GM12875 (cell line): ENCODE measurements around the gene RAB29.

ENCODE experiments used
- H3K4me3 ChIP-seq: one replicate; pipeline ENCODE4 v1.5.1; 2011; ENCODE audit warnings: low read depth, low read length, control low read depth
- TF ChIP-seq, protein P1 (sequence below): IDR thresholded peaks from 2 replicates; pipeline ENCODE4 v1.5.1; 2011; ENCODE audit warnings: low read depth, mild to moderate bottlenecking, control low read depth, inconsistent platforms, low read length, moderate library complexity, borderline replicate concordance; ENCODE audit not compliant: insufficient read depth

The RAB29 gene

DNA sequence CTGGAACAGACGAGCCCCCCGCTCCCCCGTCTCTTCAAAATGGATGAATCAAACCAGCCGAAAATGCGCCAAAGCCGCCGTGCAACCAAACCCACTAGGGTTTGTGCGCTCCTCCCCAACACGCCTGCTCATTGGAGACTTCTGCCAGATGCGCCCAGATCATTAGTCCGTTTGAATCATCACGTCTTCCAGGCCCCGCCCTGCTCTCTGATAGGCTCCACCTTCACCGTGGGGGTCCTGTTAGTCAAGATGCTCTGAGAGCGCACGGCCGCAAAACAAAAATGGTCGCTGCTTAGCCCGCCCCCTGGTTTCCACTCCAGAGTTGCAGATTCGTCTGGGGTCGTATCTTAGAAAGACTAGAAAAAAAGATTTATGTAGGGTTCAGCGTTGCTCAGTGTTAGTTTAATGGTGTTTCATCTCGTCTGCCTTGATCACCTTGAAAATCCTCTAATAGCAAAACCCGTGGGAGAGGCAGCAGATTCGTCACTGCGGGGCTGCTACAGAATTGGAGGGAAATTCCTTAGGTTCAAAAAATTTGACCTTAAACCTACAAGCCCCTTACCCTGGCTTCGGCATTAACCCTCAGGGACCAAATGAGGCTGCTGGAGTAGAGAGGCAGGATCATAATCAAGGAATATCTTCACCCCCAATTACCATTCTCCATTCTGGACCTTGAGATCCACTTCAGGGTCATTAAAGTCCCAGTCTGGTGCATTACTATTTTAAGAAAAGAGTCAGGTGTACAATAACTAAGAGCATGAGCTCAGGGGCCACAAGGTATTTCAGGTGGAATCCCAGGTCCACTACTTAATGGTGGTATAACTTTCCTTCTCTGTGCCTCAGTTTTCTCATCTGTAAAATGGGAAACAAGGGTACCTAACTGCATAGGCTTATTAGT is 24.9 kb downstream of the RAB29 start, which contains the start of gene NUCKS1:
TSS of gene NUCKS1 (minus strand) at position 45 of the 898 bp plus-strand sequence. CDS start 209 bp downstream, outside the sequence.
- peak within 1 kb of the TSS; percentile 91 for H3K4me3 ChIP-seq
- TF ChIP-seq, protein P1, sequence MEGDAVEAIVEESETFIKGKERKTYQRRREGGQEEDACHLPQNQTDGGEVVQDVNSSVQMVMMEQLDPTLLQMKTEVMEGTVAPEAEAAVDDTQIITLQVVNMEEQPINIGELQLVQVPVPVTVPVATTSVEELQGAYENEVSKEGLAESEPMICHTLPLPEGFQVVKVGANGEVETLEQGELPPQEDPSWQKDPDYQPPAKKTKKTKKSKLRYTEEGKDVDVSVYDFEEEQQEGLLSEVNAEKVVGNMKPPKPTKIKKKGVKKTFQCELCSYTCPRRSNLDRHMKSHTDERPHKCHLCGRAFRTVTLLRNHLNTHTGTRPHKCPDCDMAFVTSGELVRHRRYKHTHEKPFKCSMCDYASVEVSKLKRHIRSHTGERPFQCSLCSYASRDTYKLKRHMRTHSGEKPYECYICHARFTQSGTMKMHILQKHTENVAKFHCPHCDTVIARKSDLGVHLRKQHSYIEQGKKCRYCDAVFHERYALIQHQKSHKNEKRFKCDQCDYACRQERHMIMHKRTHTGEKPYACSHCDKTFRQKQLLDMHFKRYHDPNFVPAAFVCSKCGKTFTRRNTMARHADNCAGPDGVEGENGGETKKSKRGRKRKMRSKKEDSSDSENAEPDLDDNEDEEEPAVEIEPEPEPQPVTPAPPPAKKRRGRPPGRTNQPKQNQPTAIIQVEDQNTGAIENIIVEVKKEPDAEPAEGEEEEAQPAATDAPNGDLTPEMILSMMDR, result no peak

DNA sequence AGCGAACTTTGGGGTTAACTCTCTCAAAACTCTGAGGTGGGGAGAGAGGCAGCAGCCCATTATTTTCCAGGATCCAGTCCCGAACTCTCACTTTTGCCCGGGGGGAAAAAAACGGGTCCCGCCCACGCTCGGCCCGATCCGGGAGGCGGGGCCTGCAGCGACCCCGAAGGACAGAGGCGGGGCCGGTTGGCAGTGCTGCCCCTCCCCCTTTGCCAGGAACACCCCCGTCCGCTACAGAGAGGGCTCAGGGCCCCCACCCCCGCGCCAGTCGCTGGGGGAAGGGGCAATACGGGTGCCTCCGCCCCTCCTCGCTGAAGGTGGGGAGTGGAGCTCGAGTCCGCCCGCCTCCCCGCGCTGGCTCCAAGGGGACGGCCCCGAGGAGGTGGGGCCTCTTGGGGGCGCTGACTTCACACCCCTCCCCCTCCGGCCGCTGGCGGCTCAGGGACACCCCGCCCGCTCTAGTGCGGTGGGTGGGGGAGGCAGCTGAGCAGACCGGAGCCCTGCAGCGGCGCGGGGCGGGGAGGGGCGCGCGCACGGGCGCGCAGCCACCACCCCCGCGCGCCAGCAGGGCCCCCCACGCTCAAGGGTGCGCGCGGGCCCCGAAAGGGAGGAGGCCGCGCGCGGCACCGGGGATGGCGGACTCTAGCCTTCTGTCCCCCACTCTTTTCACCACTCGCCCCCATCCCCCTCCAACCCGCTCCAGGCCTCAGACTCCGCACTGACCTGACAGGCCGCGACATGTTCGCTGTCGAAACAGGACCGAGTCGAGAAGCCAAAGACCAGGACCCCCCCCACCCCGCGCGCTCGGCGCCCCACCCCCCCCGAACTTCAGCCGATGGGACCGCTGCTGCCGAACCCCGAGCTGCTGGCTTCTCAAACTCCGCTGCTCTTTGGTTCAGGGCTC is 25.8 kb downstream of the RAB29 start:
- TF ChIP-seq, protein P1, result no peak
- H3K4me3 ChIP-seq, result peak overlapping the region; percentile 91

DNA sequence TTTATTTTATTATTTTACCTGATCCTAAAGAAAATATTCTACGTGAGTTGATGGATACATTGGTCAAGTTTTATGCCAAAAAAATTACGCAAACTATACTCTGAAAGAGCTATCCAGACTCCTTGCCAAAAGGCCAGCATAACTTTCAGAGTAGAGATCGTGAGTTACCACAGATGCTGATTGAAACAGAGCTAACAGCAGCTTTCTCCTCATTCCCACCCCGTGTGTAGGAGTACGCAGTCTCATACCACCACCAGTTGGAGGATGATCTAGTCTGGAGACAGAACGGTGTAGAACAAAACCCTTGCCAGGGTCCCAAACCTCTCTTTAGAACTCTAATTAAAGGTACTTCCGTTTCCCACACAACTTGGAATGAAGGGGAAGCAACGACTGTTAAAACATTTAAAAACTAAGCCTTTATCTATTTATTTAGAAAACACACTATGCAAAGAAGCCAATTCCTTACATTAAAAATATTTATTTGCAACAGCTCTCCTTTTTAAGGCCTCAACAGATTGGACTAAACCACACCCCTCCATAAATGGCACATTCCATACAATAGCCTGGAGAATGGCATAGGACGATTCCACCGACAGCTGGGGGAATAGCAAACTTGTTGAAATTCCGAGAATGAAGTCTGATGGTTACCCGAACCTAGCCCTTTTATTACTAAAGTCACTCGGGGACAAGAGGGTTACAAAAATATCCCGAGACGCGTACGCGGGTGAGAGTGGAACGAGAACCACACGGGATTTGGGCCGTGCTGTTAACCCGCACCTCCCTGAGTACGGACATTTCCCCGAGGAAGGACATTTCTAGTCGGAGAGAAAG is 26.7 kb downstream of the RAB29 start:
- peak overlapping the region; percentile 91 for H3K4me3 ChIP-seq
- TF ChIP-seq, protein P1, result no peak

DNA sequence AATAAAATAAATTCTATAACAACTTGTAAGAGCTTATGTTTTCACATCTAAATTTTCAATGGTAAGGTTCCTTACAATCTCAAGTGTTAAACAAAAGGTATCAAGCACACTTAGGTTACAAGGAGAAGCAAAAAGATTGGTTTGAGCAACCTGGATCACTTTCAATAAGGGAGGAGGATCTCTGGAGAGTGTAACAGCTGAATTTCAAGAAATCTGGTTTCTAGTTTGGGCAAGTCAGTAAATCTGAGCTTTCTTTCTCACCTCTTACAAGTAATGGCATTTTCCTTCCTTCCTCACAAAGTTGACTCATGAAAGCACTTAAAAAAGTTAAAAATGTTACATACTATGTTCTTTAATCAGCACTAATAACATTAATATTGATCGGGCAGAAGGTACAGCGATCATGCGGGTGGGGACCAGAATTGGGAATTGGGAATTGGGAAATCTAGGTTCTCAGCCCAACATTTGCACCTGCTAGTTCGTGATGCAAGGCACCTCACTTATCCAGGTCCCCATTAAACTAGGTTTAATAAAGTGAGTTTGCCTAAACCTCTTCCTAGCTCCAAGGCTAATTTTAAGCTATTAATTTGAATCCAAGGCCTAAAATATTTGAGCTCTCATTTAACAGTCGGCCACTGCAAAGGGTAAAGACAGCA is 28.4 kb downstream of the RAB29 start:
- peak overlapping the region; percentile 5 for H3K4me3 ChIP-seq
- TF ChIP-seq, protein P1, result no peak

DNA sequence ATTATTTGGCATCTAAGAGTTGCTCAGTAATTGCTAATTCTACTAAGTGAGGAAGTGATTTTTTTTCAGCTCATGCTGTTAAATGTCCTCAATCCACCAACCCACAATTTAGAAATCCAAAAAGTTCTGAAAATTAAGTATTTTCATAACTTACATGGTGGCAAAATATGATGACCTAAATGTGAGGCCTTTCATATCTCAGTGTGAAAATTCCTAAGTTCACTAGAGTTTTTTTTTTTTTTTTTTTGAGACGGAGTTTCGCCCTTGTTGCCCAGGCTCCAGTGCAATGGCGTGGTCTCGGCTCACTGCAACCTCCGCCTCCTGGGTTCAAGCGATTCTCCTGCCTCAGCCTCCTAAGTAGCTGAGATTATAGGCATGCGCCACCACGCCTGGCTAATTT is 30.9 kb downstream of the RAB29 start:
- H3K4me3 ChIP-seq, result no peak overlapping the region
- TF ChIP-seq, protein P1, result no peak

DNA sequence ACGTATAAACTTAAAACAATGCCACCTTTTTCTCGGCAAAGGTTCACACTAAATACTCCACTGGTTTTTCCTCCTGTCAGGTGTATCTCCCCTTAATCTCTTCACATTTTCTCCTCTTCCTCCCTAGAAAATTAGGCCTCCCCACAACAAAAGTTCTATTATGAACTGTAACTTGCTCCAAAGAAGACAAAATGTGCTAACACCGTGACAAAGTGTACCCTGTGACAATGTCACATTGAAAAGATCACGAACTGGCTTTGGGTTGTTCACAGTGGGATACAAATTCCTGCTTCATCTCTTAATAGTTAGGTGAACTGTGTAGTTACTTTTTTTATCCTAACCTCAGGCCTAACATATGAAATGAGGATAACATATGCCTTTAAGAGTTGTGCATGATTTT is 31.3 kb downstream of the RAB29 start:
- TF ChIP-seq, protein P1, result no peak
- H3K4me3 ChIP-seq, result no peak overlapping the region
